Heart left ventricle (tissue), 16 donors: Measurements from ENCODE around the gene DPP9. TPM values are rescaled to one million over a fixed set of nuclear protein-coding genes. Genes with fewer than 3 reads are reported as not detected.

Source experiments
- ATAC-seq, 4 donors: fragments of 200-7000 bp; cut with Tn5 transposase; one replicate each; pipeline ENCODE4 v1.9.1; 2020 to 2022; ENCODE audit warnings: moderate library complexity in 4 of 4, mild to moderate bottlenecking in 3 of 4, moderate number of reproducible peaks in 1 of 4
- DNase-seq, 5 donors: peaks; one replicate each; pipeline ENCODE4 v3.0.0-alpha.2; 2020
- H3K27ac ChIP-seq, 12 donors: fragments of 200-600 bp; sonication (generic) in 4 of 12; one replicate each; pipeline versions ENCODE4 v1.5.0 to v1.8.0; 2016 to 2022; ENCODE audit warnings: mild to moderate bottlenecking in 2 of 12
- H3K27me3 ChIP-seq, 9 donors: fragments of 200-600 bp; sonication (generic) in 2 of 9; one replicate each; pipeline versions ENCODE4 v1.5.1 to v1.8.0; 2016 to 2022; ENCODE audit warnings: mild to moderate bottlenecking in 3 of 9
- H3K36me3 ChIP-seq, 9 donors: fragments of 200-600 bp; sonication (generic) in 2 of 9; one replicate each; pipeline versions ENCODE4 v1.5.0 to v1.8.0; 2018 to 2022; ENCODE audit warnings: mild to moderate bottlenecking in 2 of 9
- H3K4me1 ChIP-seq, 12 donors: fragments of 200-600 bp; sonication (generic) in 4 of 12; one replicate each; pipeline versions ENCODE4 v1.5.0 to v1.8.0; 2016 to 2022; ENCODE audit warnings: mild to moderate bottlenecking in 3 of 12
- H3K4me3 ChIP-seq, 12 donors: fragments of 200-600 bp; sonication (generic) in 4 of 12; one replicate each; pipeline versions ENCODE4 v1.5.0 to v1.8.0; 2017 to 2022; ENCODE audit warnings: mild to moderate bottlenecking in 9 of 12, moderate library complexity in 4 of 12
- H3K9me3 ChIP-seq, 12 donors: fragments of 200-600 bp; sonication (generic) in 4 of 12; one replicate each; pipeline versions ENCODE4 v1.5.0 to v1.8.0; 2016 to 2022; ENCODE audit warnings: mild to moderate bottlenecking in 1 of 12
- POLR2A ChIP-seq, 2 donors: fragments of 450-650 bp; IDR thresholded peaks; one replicate each; pipeline ENCODE4 v1.6.1; 2017; ENCODE audit warnings: antibody characterized with exemption in 2 of 2, mild to moderate bottlenecking in 2 of 2, moderate library complexity in 2 of 2
- WGBS, 4 donors: extraction: QIAGEN DNeasy Blood & Tissue Kit in 2 of 4; methylation state at CpG; one replicate each; pipeline versions ENCODE4 v1.1.5 to v1.1.7; 2013 to 2018; 5-methylcytosine and 5-hydroxymethylcytosine counted together
- intact Hi-C, 10 donors: fragments of 100-400 bp; cut with DNase I; formaldehyde crosslinking; loops; one replicate each; pipeline versions ENCODE4 v1.11.1 to v1.14.2; 2022
- polyA plus RNA-seq, 2 donors: library from polyadenylated mRNA; stranded (reverse); fragments of 200-250 nt; gene quantifications; one replicate each; pipeline ENCODE4 v1.2.3, GENCODE V29; 2013
- total RNA-seq, 9 donors: library from RNA; depleted of rRNA in 2 of 9; stranded (reverse); fragments of >200 nt in 2 of 9; fragmentation: NEBNext Ultra II Directional in 3 of 9; extraction: Animal tissue kit (Norgen Biotek cat#: 25700) in 3 of 9; gene quantifications; one replicate each; pipeline versions ENCODE4 v1.1.0 to v1.2.4, GENCODE V29; 2016 to 2023
- TF ChIP-seq, protein P1 (sequence below), 12 donors: fragments of 200-600 bp; sonication (generic) in 4 of 12; IDR thresholded peaks; one replicate each; pipeline versions ENCODE4 v1.5.0 to v1.8.0; 2018 to 2022; ENCODE audit warnings: antibody characterized with exemption in 12 of 12, mild to moderate bottlenecking in 5 of 12
- donor health status: ischemic (EF 13 %, LVEDD 7.1; RV severe dilation, severe dysfunction).
- donor health status: healthy with polysubstance abuse.
- donor health status: DM: no; HTN: yes; CAD: no.
- donor health status: DM: no; HTN: no; CAD: no.
- donor health status: ischemic (EF 25% LVEDD 6.9; RV normal size, moderate dysfunction).
- donor health status: ischemic (EF 25% LVEDD 5.7; RV mildly dilated, moderate dysfunction).
- donor health status: healthy.
- donor health status: DM: yes; HTN: yes; CAD: no.
- donor health status: ischemic (EF 35%, LVEDD 5.7; RV mildly dilated, moderate dysfunction).
- donor health status: nonischemic (EF 11% LVEDD 7.7; RV severe dilation, severe dysfunction).
- donor health status: DM: yes; HTN: yes; CAD: no.
- donor health status: PGD.
- donor health status: ischemic (EF 29% LVEDD 5.4; RV normal size, mild dysfunction).
- donor health status: nonischemic (EF 23%, LVEDD 6.1; RV moderate dilation, normal function).

Gene DPP9
- total and polyA plus RNA-seq, 11 donors, result 30.7 to 65.2 (median 47.7) TPM

GRCh38 chr19:4669723-4670480, 53.7 kb downstream of the DPP9 start, which contains the start of gene MYDGF:
Gene MYDGF, minus strand, starts transcription at chr19:4670342. Its CDS starts 8 bp downstream, at chr19:4670334.
- TF ChIP-seq POLR2A (IDR thresholded peaks at IDR 0.05), result peak in 1 of 2 donors; percentile 57
- TF ChIP-seq, protein P1, sequence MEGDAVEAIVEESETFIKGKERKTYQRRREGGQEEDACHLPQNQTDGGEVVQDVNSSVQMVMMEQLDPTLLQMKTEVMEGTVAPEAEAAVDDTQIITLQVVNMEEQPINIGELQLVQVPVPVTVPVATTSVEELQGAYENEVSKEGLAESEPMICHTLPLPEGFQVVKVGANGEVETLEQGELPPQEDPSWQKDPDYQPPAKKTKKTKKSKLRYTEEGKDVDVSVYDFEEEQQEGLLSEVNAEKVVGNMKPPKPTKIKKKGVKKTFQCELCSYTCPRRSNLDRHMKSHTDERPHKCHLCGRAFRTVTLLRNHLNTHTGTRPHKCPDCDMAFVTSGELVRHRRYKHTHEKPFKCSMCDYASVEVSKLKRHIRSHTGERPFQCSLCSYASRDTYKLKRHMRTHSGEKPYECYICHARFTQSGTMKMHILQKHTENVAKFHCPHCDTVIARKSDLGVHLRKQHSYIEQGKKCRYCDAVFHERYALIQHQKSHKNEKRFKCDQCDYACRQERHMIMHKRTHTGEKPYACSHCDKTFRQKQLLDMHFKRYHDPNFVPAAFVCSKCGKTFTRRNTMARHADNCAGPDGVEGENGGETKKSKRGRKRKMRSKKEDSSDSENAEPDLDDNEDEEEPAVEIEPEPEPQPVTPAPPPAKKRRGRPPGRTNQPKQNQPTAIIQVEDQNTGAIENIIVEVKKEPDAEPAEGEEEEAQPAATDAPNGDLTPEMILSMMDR (IDR thresholded peaks at IDR 0.05), result no peak
- peak; percentile 94 to 97 (median 95) for DNase-seq
- Histone ChIP-seq H3K4me1 (peaks cover 0 to 30% (median 20%) of the 10 kb centered on the region in 12 donors), H3K27me3 (no peaks in the 10 kb centered on the region), H3K36me3 (peaks cover 0 to 45% (median 33%) of the 10 kb centered on the region in 9 donors), H3K27ac (peak within 1 kb of the TSS; percentile 29 to 85 (median 76)), H3K4me3 (peak within 1 kb of the TSS; percentile 53 to 95 (median 86)), H3K9me3 (no peaks in the 10 kb centered on the region)
- intact Hi-C loops, result loop anchor here in 4 of 10 donors (5.0 kb wide), 2 partner anchors 37 to 52 kb away; partner anchors contain the start of gene DPP9 (in 2 of the 4)
- 0 to 1% (median 1%) methylated on average over 24 to 75 of the region's 75 CpGs for WGBS, 4 donors
- ATAC-seq, result peak; percentile 97 to 99 (median 98)

DNA sequence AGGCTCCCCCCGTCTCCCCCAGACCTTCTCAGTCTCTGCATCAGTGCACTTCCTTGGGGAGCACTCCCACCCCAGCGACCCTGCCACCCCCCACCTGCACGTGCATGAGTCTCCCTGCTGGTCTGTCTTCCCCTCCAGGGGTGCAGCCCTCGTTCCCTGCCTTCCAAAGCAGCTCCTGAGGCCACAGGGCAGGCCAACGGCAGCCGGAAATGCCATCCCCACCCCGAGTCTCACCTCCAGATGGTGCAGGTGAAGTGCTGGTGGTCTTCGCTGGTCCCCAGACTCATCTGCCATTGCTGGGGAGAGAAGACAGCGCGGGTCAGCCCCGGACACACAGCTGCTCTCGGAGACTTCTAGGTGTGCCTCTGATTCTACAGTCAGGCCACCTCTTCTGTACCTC, 59.0 kb downstream of the DPP9 start:
- H3K4me3 ChIP-seq, result no peak overlapping the region
- TF ChIP-seq POLR2A (IDR thresholded peaks at IDR 0.05), result no peak
- TF ChIP-seq, protein P1 (IDR thresholded peaks at IDR 0.05), result no peak
- H3K27ac ChIP-seq, result no peak overlapping the region
- no peaks in the 10 kb centered on the region for H3K27me3 ChIP-seq
- DNase-seq, result no peak
- no peak for ATAC-seq
- WGBS, 4 donors, result 89 to 94% (median 90%) methylated on average over 11 to 12 of the region's 12 CpGs
- H3K36me3 ChIP-seq, result peaks cover 0 to 85% (median 66%) of the 10 kb centered on the region in 9 donors
- peaks cover 0 to 17% (median 15%) of the 10 kb centered on the region in 12 donors for H3K4me1 ChIP-seq
- intact Hi-C loops, result loop anchor here in 1 of 10 donors (5.0 kb wide), 1 partner anchor 58 kb away; the partner anchor contains the start of gene DPP9
- H3K9me3 ChIP-seq, result no peaks in the 10 kb centered on the region

DNA sequence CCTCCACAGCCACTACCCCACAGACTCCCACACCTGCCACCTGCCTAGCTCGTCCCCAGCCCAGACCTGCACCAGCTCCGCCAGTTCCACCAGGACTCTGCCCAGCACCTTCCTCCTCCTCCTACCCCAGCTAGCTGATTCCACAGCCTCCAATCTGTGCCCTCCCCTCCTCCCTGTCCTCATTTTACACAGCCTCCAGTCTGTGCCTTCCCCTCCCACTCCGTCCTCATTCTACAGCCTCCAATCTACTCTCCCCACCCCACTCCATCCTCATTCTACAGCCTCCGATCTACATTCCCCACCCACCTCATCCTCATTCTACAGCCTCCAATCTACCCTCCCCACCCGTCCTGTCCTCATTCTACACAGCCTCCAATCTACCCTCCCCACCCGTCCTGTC, 60.8 kb downstream of the DPP9 start:
- peaks cover 0 to 3% (median 0%) of the 10 kb centered on the region in 12 donors for H3K4me1 ChIP-seq
- H3K4me3 ChIP-seq, result no peak overlapping the region
- H3K9me3 ChIP-seq, result peaks cover 0 to 13% (median 4%) of the 10 kb centered on the region in 12 donors
- ATAC-seq, result no peak
- intact Hi-C loops, result no loop called here
- H3K27me3 ChIP-seq, result no peaks in the 10 kb centered on the region
- H3K27ac ChIP-seq, result no peak overlapping the region
- WGBS, 4 donors, result 91 to 93% (median 92%) methylated on average over 6 of the region's 6 CpGs
- peak in 1 of 5 donors; percentile 21 for DNase-seq
- H3K36me3 ChIP-seq, result peaks cover 5 to 90% (median 71%) of the 10 kb centered on the region in 9 donors
- no peak for TF ChIP-seq POLR2A (IDR thresholded peaks at IDR 0.05)
- TF ChIP-seq, protein P1 (IDR thresholded peaks at IDR 0.05), result no peak

DNA sequence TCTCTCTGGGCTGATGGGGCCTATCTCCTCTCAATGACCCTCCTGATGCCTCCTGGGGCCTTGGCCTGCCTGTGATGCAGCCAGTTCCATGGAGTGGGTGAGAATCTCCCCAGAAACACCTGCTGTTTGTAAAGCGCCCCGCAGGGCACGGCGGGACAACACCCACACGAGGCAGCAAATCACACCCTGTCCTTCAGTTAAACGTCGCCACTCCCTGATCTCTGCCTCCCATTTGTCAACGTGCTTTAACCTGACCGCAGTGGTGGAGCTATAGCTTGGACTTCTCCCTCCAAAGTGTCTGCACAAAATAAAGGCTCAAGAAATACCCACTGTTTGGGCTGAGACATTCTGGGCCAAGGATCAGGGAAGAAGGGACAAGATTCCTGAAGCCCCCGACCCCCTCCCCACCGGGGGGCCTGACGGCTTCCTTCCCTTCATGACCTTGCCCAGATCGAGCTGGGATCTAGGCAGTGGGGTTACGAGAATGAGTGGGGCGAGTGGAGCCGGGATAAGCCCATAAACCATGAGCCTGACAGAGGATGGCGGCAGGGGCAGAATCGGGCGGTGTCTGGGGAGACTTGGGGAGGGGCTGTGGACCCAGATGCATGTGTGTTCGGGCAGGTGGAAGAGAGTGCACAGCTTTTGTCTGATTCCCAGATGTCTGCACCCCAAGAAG, 61.5 kb downstream of the DPP9 start:
- intact Hi-C loops, result no loop called here
- Histone ChIP-seq H3K27ac (no peak overlapping the region), H3K27me3 (no peaks in the 10 kb centered on the region), H3K36me3 (peaks cover 5 to 90% (median 71%) of the 10 kb centered on the region in 9 donors), H3K9me3 (peaks cover 0 to 14% (median 4%) of the 10 kb centered on the region in 12 donors), H3K4me3 (no peak overlapping the region), H3K4me1 (no peaks in the 10 kb centered on the region)
- DNase-seq (no peak), ATAC-seq (no peak)
- TF ChIP-seq, protein P1 (IDR thresholded peaks at IDR 0.05), result no peak
- no peak for TF ChIP-seq POLR2A (IDR thresholded peaks at IDR 0.05)
- 80 to 86% (median 83%) methylated on average over 19 to 20 of the region's 20 CpGs for WGBS, 4 donors
